Activated CD8-positive, alpha-beta memory T cell treated with anti-CD3 and anti-CD28 coated beads, Interleukin-2, amount 50 U/mL, for 24 hours (primary cell): Measurements from ENCODE around the gene OBSCN.

Experiments used
- DNase-seq: peaks from one replicate; pipeline ENCODE4 v3.0.0-alpha.2; 2020; ENCODE audit errors: extremely low read depth

Gene OBSCN

GRCh38 chr1:228420968-228421826 is 213.4 kb downstream of the OBSCN start:
- DNase-seq = no peak

GRCh38 chr1:228423404-228424053 is 215.7 kb downstream of the OBSCN start:
- no peak for DNase-seq

DNA sequence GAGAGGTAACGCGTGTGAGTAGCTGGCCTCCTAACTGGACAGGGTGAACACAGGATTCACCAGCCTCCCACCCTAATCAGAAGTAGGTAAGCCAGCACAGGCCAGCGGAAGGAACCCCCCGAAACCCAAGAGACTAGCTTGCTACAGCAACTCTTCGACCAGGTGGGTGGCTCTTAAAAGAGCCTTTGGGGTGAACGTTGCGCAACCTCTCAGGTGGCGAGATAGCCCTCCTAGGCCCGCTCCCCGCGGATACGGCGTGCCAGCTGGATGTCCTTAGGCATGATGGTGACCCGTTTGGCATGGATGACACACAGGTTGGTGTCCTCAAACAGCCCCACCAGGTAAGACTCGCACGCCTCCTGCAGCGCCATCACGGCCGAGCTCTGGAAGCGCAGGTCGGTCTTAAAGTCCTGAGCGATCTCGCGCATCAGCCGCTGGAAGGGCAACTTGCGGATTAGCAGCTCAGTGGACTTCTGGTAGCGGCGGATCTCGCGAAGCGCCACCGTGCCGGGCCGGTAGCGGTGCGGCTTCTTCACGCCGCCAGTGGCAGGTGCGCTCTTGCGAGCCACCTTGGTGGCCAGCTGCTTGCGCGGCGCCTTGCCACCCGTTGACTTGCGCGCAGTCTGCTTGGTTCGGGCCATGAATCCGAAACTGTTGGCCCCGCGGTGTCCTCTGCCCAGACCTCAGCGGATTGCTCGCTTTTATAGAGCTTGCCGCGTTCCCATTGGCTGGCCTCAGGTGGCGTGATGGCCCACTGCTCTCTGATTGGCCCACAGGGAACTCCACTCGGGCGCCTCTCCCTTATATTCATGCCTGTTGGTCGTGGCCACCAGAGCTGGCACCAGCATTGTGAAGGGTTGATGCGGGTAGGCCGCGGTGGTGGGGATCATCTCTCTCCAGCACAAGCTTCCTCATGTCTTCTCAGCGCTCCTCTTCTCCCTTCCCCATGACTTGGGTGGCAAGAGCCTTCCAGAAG is 217.1 kb downstream of the OBSCN start:
- DNase-seq = no peak

DNA sequence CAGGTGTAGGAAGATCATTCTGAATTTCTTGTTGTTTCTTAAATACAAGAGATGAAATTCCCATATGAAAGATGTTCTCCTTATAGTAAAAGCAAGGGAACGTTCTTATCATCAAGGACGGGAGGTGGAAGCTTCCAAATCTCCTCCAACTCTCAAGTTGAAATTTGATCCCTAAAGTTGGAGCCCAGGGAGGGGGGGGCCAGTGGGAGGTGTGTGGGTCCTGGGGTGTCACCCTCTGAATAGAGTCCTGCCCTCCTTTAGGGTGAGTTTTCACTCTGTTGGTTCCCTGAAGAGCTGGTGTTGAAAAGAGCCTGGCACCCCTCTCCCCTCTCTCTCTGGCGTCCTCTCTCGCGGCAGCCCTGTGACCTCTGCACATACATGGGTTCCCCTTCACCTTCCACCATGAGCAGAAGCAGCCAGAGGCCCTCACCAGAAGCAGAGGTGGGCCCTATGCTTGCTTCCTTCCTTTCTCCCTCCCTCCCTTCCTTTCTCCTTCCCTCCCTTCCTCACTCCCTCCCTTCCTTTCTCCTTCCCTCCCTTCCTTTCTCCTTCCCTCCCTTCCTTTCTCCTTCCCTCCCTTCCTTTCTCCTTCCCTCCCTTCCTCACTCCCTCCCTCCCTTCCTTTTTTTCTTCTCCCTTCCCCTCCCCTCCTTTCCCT is 218.8 kb downstream of the OBSCN start:
- no peak for DNase-seq

DNA sequence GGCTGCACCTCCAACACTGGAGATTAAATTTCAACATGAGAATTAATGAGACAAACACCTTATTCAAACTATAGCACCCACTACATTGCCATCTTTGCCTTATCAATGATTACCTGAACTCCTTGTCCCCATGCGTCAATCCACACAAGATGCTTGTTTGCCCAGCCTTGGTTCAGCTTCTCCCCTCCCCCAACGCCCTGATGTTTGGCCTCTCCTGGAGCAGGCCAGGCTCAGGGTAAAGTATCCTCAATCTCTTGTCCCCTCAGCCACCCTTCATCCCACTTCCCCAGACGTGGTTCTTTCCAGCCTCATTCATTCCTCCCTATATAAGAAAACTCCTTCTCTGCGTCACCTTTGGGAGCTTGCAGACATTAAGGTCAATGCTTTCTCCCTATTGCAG is 220.6 kb downstream of the OBSCN start:
- no peak for DNase-seq
